Fibroblast of lung (primary cell): ENCODE measurements around the gene VIPR2. TPM values are rescaled to one million over a fixed set of nuclear protein-coding genes. Genes with fewer than 3 reads are reported as not detected.

ENCODE experiments used
- DNase-seq, 2 donors: peaks; one replicate each; pipeline versions ENCODE4 v3.0.0 to v3.0.0-alpha.2; 2010; ENCODE audit warnings: low read depth in 2 of 2
- H2AFZ ChIP-seq: 2 replicates; pipeline ENCODE4 v1.5.1; 2012; ENCODE audit warnings: low read length, control low read depth, inconsistent platforms
- H3K27ac ChIP-seq: 2 replicates; pipeline ENCODE4 v1.5.1; 2011; ENCODE audit warnings: low read length, control low read depth; ENCODE audit not compliant: insufficient read depth
- H3K27me3 ChIP-seq: 2 replicates; pipeline ENCODE4 v1.5.1; 2011; ENCODE audit warnings: mild to moderate bottlenecking, low read length; ENCODE audit not compliant: control insufficient read depth, insufficient read depth
- H3K36me3 ChIP-seq: 2 replicates; pipeline ENCODE4 v1.5.1; 2011; ENCODE audit warnings: low read length; ENCODE audit not compliant: control insufficient read depth, insufficient read depth
- H3K4me1 ChIP-seq: 2 replicates; pipeline ENCODE4 v1.5.1; 2011; ENCODE audit warnings: low read length; ENCODE audit not compliant: control insufficient read depth, insufficient read depth; ENCODE audit errors: extremely low read depth
- H3K4me2 ChIP-seq: 2 replicates; pipeline ENCODE4 v1.5.1; 2011; ENCODE audit warnings: low read length, control low read depth; ENCODE audit not compliant: insufficient read depth; ENCODE audit errors: extremely low read depth
- H3K4me3 ChIP-seq, 4 experiments: fragments of 200-600 bp in 1 of 4; sonication (generic) in 1 of 4; replicated peaks in 1 of 4; 2 replicates each; pipeline ENCODE4 v1.5.1; 2011 to 2016; ENCODE audit warnings: low read length in 4 of 4, low read depth in 3 of 4, mild to moderate bottlenecking in 3 of 4, control low read depth in 2 of 4, inconsistent platforms in 1 of 4, mixed read lengths in 1 of 4; ENCODE audit not compliant: insufficient read depth in 1 of 4; ENCODE audit errors: control extremely low read depth in 1 of 4
- H3K79me2 ChIP-seq: 2 replicates; pipeline ENCODE4 v1.5.1; 2012; ENCODE audit warnings: mild to moderate bottlenecking, low read length, inconsistent platforms; ENCODE audit not compliant: control insufficient read depth, insufficient read depth
- H3K9ac ChIP-seq: 2 replicates; pipeline ENCODE4 v1.5.1; 2011; ENCODE audit warnings: mild to moderate bottlenecking, low read length, control low read depth; ENCODE audit not compliant: insufficient read depth
- H3K9me3 ChIP-seq: 2 replicates; pipeline ENCODE4 v1.5.1; 2012; ENCODE audit warnings: low read depth, low read length; ENCODE audit not compliant: control insufficient read depth, insufficient read depth
- H4K20me1 ChIP-seq: 2 replicates; pipeline ENCODE4 v1.5.1; 2011; ENCODE audit warnings: low read length; ENCODE audit not compliant: control insufficient read depth, insufficient read depth; ENCODE audit errors: extremely low read depth
- CTCF ChIP-seq, 2 donors: IDR thresholded peaks in 1 of 2; conservative IDR thresholded peaks in 1 of 2; 1 replicate in 1 of 2; 2 replicates in 1 of 2; pipeline ENCODE4 v1.5.1; 2011 to 2012; ENCODE audit warnings: low read length in 2 of 2, control low read depth in 1 of 2, inconsistent platforms in 1 of 2, low read depth in 1 of 2, mild to moderate bottlenecking in 1 of 2
- EZH2 ChIP-seq: IDR thresholded peaks from 2 replicates; pipeline ENCODE4 v1.5.1; 2012; ENCODE audit warnings: low read length, control low read depth, mild to moderate bottlenecking; ENCODE audit errors: missing control alignments
- polyA plus RNA-seq, 2 donors: library from polyadenylated mRNA; depleted of rRNA in 1 of 2; stranded (reverse) in 1 of 2; unstranded in 1 of 2; fragments of >200 nt; gene quantifications; 2 replicates each; pipeline ENCODE4 v1.2.1, GENCODE V29; 2011 to 2012; ENCODE audit warnings: missing spikeins in 1 of 2
- total RNA-seq: library from RNA; depleted of rRNA; stranded (reverse); fragments of >200 nt; gene quantifications from 2 replicates; pipeline ENCODE4 v1.2.1, GENCODE V29; 2014

The VIPR2 gene
- total and polyA plus RNA-seq, 2 donors (not counting 1 experiment from before 2014, with no cell fraction given), result not detected

GRCh38 chr7:159152816-159153215 lies 8.1 kb upstream of the VIPR2 start:
- Histone ChIP-seq H3K27me3 (no peaks in the 10 kb centered on the region), H2AFZ (no peak overlapping the region), H3K9ac (no peak overlapping the region), H4K20me1 (no peaks in the 10 kb centered on the region), H3K27ac (no peak overlapping the region), H3K4me1 (no peaks in the 10 kb centered on the region), H3K79me2 (no peaks in the 10 kb centered on the region), H3K4me2 (no peak overlapping the region), H3K9me3 (no peaks in the 10 kb centered on the region), H3K4me3 (no peak overlapping the region), H3K36me3 (no peaks in the 10 kb centered on the region)
- DNase-seq, result no peak
- TF ChIP-seq EZH2 (no peak), CTCF (conservative IDR thresholded peaks at IDR 0.05 in 1 of 2, IDR thresholded peaks at IDR 0.05 in 1 of 2; ENCODE audit: low read depth in 1 of 2, low read length in 2 of 2) (no peak)

GRCh38 chr7:159151231-159151630 lies 6.6 kb upstream of the VIPR2 start:
- H3K4me1 ChIP-seq, result no peaks in the 10 kb centered on the region
- no peak overlapping the region for H2AFZ ChIP-seq
- no peak overlapping the region for H3K9ac ChIP-seq
- no peak for DNase-seq
- no peak for TF ChIP-seq EZH2
- no peak for TF ChIP-seq CTCF (conservative IDR thresholded peaks at IDR 0.05 in 1 of 2, IDR thresholded peaks at IDR 0.05 in 1 of 2; ENCODE audit: low read depth in 1 of 2, low read length in 2 of 2)
- H3K36me3 ChIP-seq, result no peaks in the 10 kb centered on the region
- no peaks in the 10 kb centered on the region for H3K27me3 ChIP-seq
- H3K27ac ChIP-seq, result no peak overlapping the region
- no peak overlapping the region for H3K4me2 ChIP-seq
- no peaks in the 10 kb centered on the region for H3K79me2 ChIP-seq
- no peaks in the 10 kb centered on the region for H4K20me1 ChIP-seq
- no peaks in the 10 kb centered on the region for H3K9me3 ChIP-seq
- no peak overlapping the region for H3K4me3 ChIP-seq

- no peaks in the 10 kb centered on the region for H3K9me3 ChIP-seq
- H3K27ac ChIP-seq, result no peak overlapping the region
- no peak overlapping the region for H3K9ac ChIP-seq
- no peak overlapping the region for H3K4me3 ChIP-seq
- no peaks in the 10 kb centered on the region for H3K36me3 ChIP-seq
- TF ChIP-seq EZH2 (no peak), CTCF (conservative IDR thresholded peaks at IDR 0.05 in 1 of 2, IDR thresholded peaks at IDR 0.05 in 1 of 2; ENCODE audit: low read depth in 1 of 2, low read length in 2 of 2) (no peak)
- no peaks in the 10 kb centered on the region for H3K79me2 ChIP-seq
- no peak overlapping the region for H3K4me2 ChIP-seq
- DNase-seq, result no peak
- no peaks in the 10 kb centered on the region for H3K4me1 ChIP-seq
- H2AFZ ChIP-seq, result no peak overlapping the region
- H3K27me3 ChIP-seq, result no peaks in the 10 kb centered on the region
- no peaks in the 10 kb centered on the region for H4K20me1 ChIP-seq
These were observed 4.8 kb upstream of the VIPR2 start for GRCh38 chr7:159149488-159149887.
